C4-2B (cell line): Measurements from ENCODE around the gene PADI1.

Experiments
- ZFX ChIP-seq: fragments of 450-650 bp; IDR thresholded peaks from 2 replicates; pipeline ENCODE4 v1.6.1; 2017
- TF ChIP-seq, protein P1 (sequence below): fragments of 450-650 bp; conservative IDR thresholded peaks from 2 replicates; pipeline ENCODE4 v1.5.1; 2017; ENCODE audit warnings: mild to moderate bottlenecking

DNA sequence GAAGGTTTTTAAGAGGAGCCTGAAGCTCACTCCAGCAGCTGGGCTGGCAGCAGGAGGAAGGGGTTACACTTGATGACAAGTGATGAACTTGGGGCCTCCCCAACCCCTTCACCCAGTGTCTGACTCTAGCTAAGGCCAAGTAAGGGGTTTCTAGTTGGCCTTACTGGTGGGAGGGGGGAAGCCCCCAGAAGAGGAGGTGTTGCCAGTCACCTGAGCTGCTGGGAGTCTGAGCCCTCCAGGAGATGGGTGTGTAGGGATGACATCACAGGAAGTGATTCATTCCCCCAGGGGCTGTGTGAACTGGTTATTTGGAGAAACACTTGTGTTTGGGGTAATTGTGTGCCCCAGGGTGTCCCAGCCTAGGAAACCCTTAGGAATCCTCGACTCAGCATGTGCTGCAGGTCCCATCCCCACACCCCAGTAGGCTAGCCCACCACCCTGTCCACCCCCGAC is 3.1 kb downstream of the PADI1 start:
- TF ChIP-seq, protein P1, sequence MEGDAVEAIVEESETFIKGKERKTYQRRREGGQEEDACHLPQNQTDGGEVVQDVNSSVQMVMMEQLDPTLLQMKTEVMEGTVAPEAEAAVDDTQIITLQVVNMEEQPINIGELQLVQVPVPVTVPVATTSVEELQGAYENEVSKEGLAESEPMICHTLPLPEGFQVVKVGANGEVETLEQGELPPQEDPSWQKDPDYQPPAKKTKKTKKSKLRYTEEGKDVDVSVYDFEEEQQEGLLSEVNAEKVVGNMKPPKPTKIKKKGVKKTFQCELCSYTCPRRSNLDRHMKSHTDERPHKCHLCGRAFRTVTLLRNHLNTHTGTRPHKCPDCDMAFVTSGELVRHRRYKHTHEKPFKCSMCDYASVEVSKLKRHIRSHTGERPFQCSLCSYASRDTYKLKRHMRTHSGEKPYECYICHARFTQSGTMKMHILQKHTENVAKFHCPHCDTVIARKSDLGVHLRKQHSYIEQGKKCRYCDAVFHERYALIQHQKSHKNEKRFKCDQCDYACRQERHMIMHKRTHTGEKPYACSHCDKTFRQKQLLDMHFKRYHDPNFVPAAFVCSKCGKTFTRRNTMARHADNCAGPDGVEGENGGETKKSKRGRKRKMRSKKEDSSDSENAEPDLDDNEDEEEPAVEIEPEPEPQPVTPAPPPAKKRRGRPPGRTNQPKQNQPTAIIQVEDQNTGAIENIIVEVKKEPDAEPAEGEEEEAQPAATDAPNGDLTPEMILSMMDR, result no peak
- TF ChIP-seq ZFX, result no peak
